Bronchial epithelial cell (primary cell): ENCODE data around the gene MARCHF10. TPM values are rescaled to one million over a fixed set of nuclear protein-coding genes. Genes with fewer than 3 reads are reported as not detected.

ENCODE experiments used
- DNase-seq: peaks from one replicate; pipeline ENCODE4 v3.0.0-alpha.2; 2010; ENCODE audit warnings: low read depth
- FAIRE-seq: peaks from 2 replicates; lab custom pipeline; 2011; peaks lifted over from hg19 to GRCh38; lab: Jason Lieb, UNC
- H3K27me3 ChIP-seq: 2 replicates; pipeline ENCODE4 v1.5.1; 2011; ENCODE audit warnings: low read length; ENCODE audit not compliant: control insufficient read depth, insufficient read depth
- H3K36me3 ChIP-seq: 2 replicates; pipeline ENCODE4 v1.5.1; 2011; ENCODE audit warnings: low read length; ENCODE audit not compliant: control insufficient read depth, insufficient read depth
- H3K4me3 ChIP-seq: 2 replicates; pipeline ENCODE4 v1.5.1; 2011; ENCODE audit warnings: mild to moderate bottlenecking, low read depth, low read length, control low read depth
- CTCF ChIP-seq: IDR thresholded peaks from 2 replicates; pipeline ENCODE4 v1.5.1; 2011; ENCODE audit warnings: mild to moderate bottlenecking, moderate library complexity, low read length, control low read depth, inconsistent platforms; ENCODE audit not compliant: insufficient read depth, severe bottlenecking
- total RNA-seq: library from RNA; depleted of rRNA; stranded (reverse); fragments of >200 nt; gene quantifications from 2 replicates; pipeline ENCODE4 v1.2.1, GENCODE V29; 2014

The MARCHF10 gene
- total RNA-seq, 1 donor from 2014 or later, result not detected

- no peak for DNase-seq
- Histone ChIP-seq H3K36me3 (no peaks in the 10 kb centered on the region), H3K27me3 (no peaks in the 10 kb centered on the region), H3K4me3 (no peak overlapping the region)
- FAIRE-seq, result no peak
- TF ChIP-seq CTCF, result no peak
Measured at GRCh38 chr17:62706598-62707424, 101.3 kb downstream of the MARCHF10 start.

GRCh38 chr17:62705778-62706597 is 102.1 kb downstream of the MARCHF10 start:
- FAIRE-seq, result no peak
- peak overlapping the region; percentile 9 for H3K4me3 ChIP-seq
- no peaks in the 10 kb centered on the region for H3K27me3 ChIP-seq

GRCh38 chr17:62705156-62705777 is 102.8 kb downstream of the MARCHF10 start:
- no peak for FAIRE-seq
- Histone ChIP-seq H3K4me3 (peak overlapping the region; percentile 44), H3K27me3 (no peaks in the 10 kb centered on the region), H3K36me3 (no peaks in the 10 kb centered on the region)
- no peak for TF ChIP-seq CTCF
- no peak for DNase-seq

More at GRCh38 chr17:62705778-62706597, 102.1 kb downstream of the MARCHF10 start:
- H3K36me3 ChIP-seq, result no peaks in the 10 kb centered on the region
- no peak for TF ChIP-seq CTCF
- no peak for DNase-seq

- H3K27me3 ChIP-seq, result no peaks in the 10 kb centered on the region
- no peak for TF ChIP-seq CTCF
- peak; percentile 82 for DNase-seq
- no peaks in the 10 kb centered on the region for H3K36me3 ChIP-seq
- H3K4me3 ChIP-seq, result peak overlapping the region; percentile 44
- no peak for FAIRE-seq
Measured at GRCh38 chr17:62704381-62704971, 103.6 kb downstream of the MARCHF10 start.

GRCh38 chr17:62703776-62704380 is 104.2 kb downstream of the MARCHF10 start:
- peak; percentile 22 for DNase-seq
- Histone ChIP-seq H3K36me3 (no peaks in the 10 kb centered on the region), H3K4me3 (peak overlapping the region; percentile 44), H3K27me3 (no peaks in the 10 kb centered on the region)
- TF ChIP-seq CTCF, result peak; percentile 89
- no peak for FAIRE-seq
